Stimulated activated CD4-positive, alpha-beta T cell treated with anti-CD3 and anti-CD28 coated beads, Interleukin-12 subunit alpha, Interleukin-12 subunit beta, amount 100 ng/mL, for 24 hours (primary cell): Measurements from ENCODE around the gene PCLO.
"Not testable (repeated sequence)": the region's sequence is repeated elsewhere in the genome, so short reads cannot be mapped to it uniquely, and the experiment has no call there.

Experiments
- DNase-seq, 2 experiments: peaks; one replicate each; pipeline ENCODE4 v3.0.0-alpha.2; 2020; ENCODE audit warnings: low read depth in 2 of 2

The PCLO gene

GRCh38 chr7:83053965-83054364 lies 108.7 kb downstream of the PCLO start:
- DNase-seq, result no peak

GRCh38 chr7:83040484-83040883 lies 122.2 kb downstream of the PCLO start:
- no peak for DNase-seq

GRCh38 chr7:83038787-83039186 lies 123.9 kb downstream of the PCLO start:
- DNase-seq, result no peak

GRCh38 chr7:83036721-83037380 lies 125.8 kb downstream of the PCLO start:
- no peak for DNase-seq

GRCh38 chr7:83036130-83036529 lies 126.6 kb downstream of the PCLO start:
- no peak for DNase-seq

GRCh38 chr7:83032195-83032594 lies 130.5 kb downstream of the PCLO start:
- no peak for DNase-seq

- not testable (repeated sequence) for DNase-seq
These were observed 138.6 kb downstream of the PCLO start for GRCh38 chr7:83023817-83024665.

GRCh38 chr7:83021032-83021431 lies 141.7 kb downstream of the PCLO start:
- no peak for DNase-seq

- DNase-seq, result no peak
These were observed 142.5 kb downstream of the PCLO start for GRCh38 chr7:83020161-83020560.

GRCh38 chr7:83015916-83016315 lies 146.8 kb downstream of the PCLO start:
- no peak for DNase-seq

GRCh38 chr7:83014546-83014945 lies 148.1 kb downstream of the PCLO start:
- DNase-seq, result no peak

- DNase-seq, result no peak
These were observed 150.7 kb downstream of the PCLO start for GRCh38 chr7:83011954-83012353.

- no peak for DNase-seq
These were observed 157.3 kb downstream of the PCLO start for GRCh38 chr7:83005410-83005809.

- no peak for DNase-seq
These were observed 161.2 kb downstream of the PCLO start for GRCh38 chr7:83001362-83002040.

GRCh38 chr7:82998436-82998835 lies 164.2 kb downstream of the PCLO start:
- no peak for DNase-seq

GRCh38 chr7:82985144-82985802 lies 177.4 kb downstream of the PCLO start:
- DNase-seq, result no peak

- DNase-seq, result no peak
These were observed 182.4 kb downstream of the PCLO start for GRCh38 chr7:82980130-82980788.

GRCh38 chr7:82975811-82976468 lies 186.7 kb downstream of the PCLO start:
- no peak for DNase-seq

GRCh38 chr7:82972135-82972534 lies 190.5 kb downstream of the PCLO start:
- DNase-seq, result no peak

GRCh38 chr7:82965088-82966036 lies 197.3 kb downstream of the PCLO start:
- no peak for DNase-seq
